ENCODE results near the gene MISP.

The MISP gene

GRCh38 chr19:784541-784940, 33.6 kb downstream of the MISP start:
- TF ChIP-seq CTCF (IDR thresholded peaks at IDR 0.05; ENCODE audit: insufficient read depth, low read depth, low read length, missing control alignments): no peak
- no peak for DNase-seq (ENCODE audit: low read depth)
- no peak overlapping the region for H3K4me3 ChIP-seq (ENCODE audit: low read depth, low read length)

DNA sequence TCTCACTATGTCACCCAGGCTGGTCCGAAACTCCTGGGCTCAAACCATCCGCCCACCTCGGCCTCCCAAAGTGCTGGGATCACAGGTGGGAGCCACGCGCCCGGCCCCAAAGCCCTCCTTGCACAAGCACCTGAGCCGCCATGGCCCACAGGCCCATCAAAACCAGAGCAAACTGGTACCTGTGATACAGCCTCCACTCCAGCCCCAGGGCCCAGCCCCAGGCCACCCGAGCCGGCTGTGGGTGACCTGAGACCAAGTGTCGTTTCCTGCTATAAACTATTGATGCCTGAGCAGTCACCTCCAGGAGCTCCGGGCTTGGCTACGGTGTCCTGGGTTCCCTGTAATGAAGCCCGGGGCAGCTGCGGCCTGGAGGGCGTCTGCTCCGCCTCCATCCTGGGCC, 36.6 kb downstream of the MISP start:
- H3K4me3 ChIP-seq (ENCODE audit: low read depth, low read length): no peak overlapping the region
- DNase-seq (ENCODE audit: low read depth): no peak
- no peak for TF ChIP-seq CTCF (IDR thresholded peaks at IDR 0.05; ENCODE audit: insufficient read depth, low read depth, low read length, missing control alignments)

GRCh38 chr19:788686-788982, 37.7 kb downstream of the MISP start:
- H3K4me3 ChIP-seq (ENCODE audit: low read depth, low read length): no peak overlapping the region
- no peak for TF ChIP-seq CTCF (IDR thresholded peaks at IDR 0.05; ENCODE audit: insufficient read depth, low read depth, low read length, missing control alignments)
- DNase-seq (ENCODE audit: low read depth): no peak

DNA sequence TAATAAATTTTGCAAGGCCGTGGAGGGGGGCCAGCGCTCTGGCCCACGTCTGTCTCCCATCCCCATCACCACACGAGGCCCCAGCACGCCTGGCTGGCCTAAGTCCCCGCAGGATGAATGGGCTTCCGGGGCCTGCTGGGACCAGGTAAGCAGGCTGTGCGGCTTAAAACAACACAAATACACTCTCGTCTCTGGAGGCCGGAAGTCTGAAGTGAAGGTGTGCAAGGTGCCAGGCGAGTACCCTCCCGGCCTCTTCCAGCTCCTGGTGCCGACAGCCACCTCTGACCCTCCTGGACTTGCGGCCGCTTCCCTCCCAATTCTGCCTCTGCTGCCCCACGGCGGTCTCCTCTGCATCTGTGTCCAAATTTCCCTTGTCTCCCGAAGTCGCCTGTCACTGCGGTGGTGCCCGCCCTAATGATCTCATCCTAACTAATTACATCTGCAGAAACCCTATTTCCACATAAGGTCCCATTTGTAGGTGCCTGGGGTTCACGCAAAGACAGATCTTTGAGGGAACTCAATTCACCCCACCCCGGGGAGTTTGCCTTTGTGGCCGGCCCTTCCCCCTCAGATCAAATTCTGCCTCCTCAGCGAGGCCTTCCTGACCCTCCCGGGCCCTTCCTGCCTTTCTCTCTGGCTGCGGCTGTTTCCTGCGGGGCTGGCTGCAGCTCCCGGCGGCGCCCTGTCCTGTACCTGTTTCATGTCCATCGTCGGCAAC, 38.2 kb downstream of the MISP start:
- DNase-seq (ENCODE audit: low read depth): no peak
- H3K4me3 ChIP-seq (ENCODE audit: low read depth, low read length): no peak overlapping the region
- no peak for TF ChIP-seq CTCF (IDR thresholded peaks at IDR 0.05; ENCODE audit: insufficient read depth, low read depth, low read length, missing control alignments)

- TF ChIP-seq CTCF (IDR thresholded peaks at IDR 0.05; ENCODE audit: insufficient read depth, low read depth, low read length, missing control alignments): no peak
- H3K4me3 ChIP-seq (ENCODE audit: low read depth, low read length): no peak overlapping the region
- no peak for DNase-seq (ENCODE audit: low read depth)
Observed at GRCh38 chr19:789701-790060, 38.8 kb downstream of the MISP start.

DNA sequence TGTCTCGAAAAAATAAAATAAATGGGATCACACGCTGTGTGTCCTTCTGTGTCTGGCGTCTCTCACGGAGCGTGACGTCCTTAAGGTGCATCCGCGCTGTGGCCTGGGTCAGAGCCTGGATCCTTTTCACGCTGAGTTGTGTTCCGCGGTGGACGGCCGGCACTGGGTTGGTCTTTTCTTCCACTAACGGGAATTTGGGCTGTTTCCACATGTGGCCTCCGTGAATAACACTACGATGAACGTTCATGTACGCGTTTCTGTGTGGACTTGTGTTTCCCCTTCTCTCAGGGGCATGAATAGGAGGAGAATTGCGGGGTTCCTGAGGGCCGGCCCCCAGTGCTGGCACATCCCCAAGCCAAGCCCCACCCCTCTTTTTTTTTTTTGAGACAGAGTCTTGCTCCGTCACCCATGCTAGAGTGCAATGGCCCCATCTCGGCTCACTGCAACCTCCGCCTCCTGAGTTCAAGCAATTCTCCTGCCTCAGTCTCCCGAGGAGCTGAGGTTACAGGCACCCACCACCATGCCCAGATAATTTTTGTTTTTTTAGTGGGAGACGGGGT, 40.2 kb downstream of the MISP start:
- H3K4me3 ChIP-seq (ENCODE audit: low read depth, low read length): no peak overlapping the region
- no peak for TF ChIP-seq CTCF (IDR thresholded peaks at IDR 0.05; ENCODE audit: insufficient read depth, low read depth, low read length, missing control alignments)
- no peak for DNase-seq (ENCODE audit: low read depth)

All from GM12865 (cell line).